Neural progenitor cell (in vitro differentiated cells): ENCODE results near the gene DOCK9. TPM values are rescaled to one million over a fixed set of nuclear protein-coding genes. Genes with fewer than 3 reads are reported as not detected.
A peak's percentile ranks its signal among the peaks of the same experiment; 100 is the strongest.

ENCODE experiments used
- DNase-seq: peaks from one replicate; pipeline ENCODE4 v3.0.0-alpha.2; 2016; ENCODE audit warnings: low spot score
- H2AFZ ChIP-seq: fragments of 200-600 bp; sonication (generic); replicated peaks from 2 replicates; pipeline ENCODE4 v1.6.1; 2016; ENCODE audit warnings: antibody characterized with exemption
- H3F3A ChIP-seq: fragments of 200-600 bp; sonication (generic); 2 replicates; pipeline ENCODE4 v1.6.1; 2016; ENCODE audit warnings: antibody characterized with exemption, low read depth
- H3K27ac ChIP-seq: fragments of 200-600 bp; sonication (generic); 2 replicates; pipeline ENCODE4 v1.5.1; 2016; ENCODE audit warnings: mild to moderate bottlenecking
- H3K27me3 ChIP-seq: fragments of 200-600 bp; sonication (generic); 2 replicates; pipeline ENCODE4 v1.6.1; 2016; ENCODE audit warnings: mild to moderate bottlenecking, moderate library complexity
- H3K36me3 ChIP-seq: fragments of 200-600 bp; sonication (generic); 2 replicates; pipeline ENCODE4 v1.5.1; 2016
- H3K4me1 ChIP-seq: fragments of 200-600 bp; sonication (generic); 2 replicates; pipeline ENCODE4 v1.6.1; 2016; ENCODE audit warnings: mixed run types
- H3K4me2 ChIP-seq: fragments of 200-600 bp; sonication (generic); 2 replicates; pipeline ENCODE4 v1.6.1; 2016
- H3K4me3 ChIP-seq: fragments of 200-600 bp; sonication (generic); 2 replicates; pipeline ENCODE4 v1.5.1; 2016
- H3K79me2 ChIP-seq: fragments of 200-600 bp; sonication (generic); 2 replicates; pipeline ENCODE4 v1.6.1; 2016; ENCODE audit warnings: low read depth
- H3K9ac ChIP-seq: fragments of 200-600 bp; sonication (generic); 2 replicates; pipeline ENCODE4 v1.6.1; 2016
- H3K9me3 ChIP-seq: fragments of 200-600 bp; sonication (generic); 2 replicates; pipeline ENCODE4 v1.5.1; 2016; ENCODE audit warnings: low read depth
- H4K20me1 ChIP-seq: fragments of 200-600 bp; sonication (generic); 2 replicates; pipeline ENCODE4 v1.6.1; 2016; ENCODE audit warnings: low read depth
- H3K27ac Mint-ChIP-seq: 3 replicates; pipeline ENCODE4 v1.8.0; 2021; ENCODE audit warnings: mixed read lengths
- H3K27me3 Mint-ChIP-seq: 2 replicates; pipeline ENCODE4 v1.8.0; 2022; ENCODE audit warnings: low read depth, mild to moderate bottlenecking, inconsistent platforms, moderate library complexity, mixed read lengths; ENCODE audit not compliant: insufficient read depth
- H3K36me3 Mint-ChIP-seq: 3 replicates; pipeline ENCODE4 v1.8.0; 2021; ENCODE audit warnings: mixed read lengths
- H3K4me1 Mint-ChIP-seq: 3 replicates; pipeline ENCODE4 v1.8.0; 2021; ENCODE audit warnings: mixed read lengths
- H3K4me3 Mint-ChIP-seq: 3 replicates; pipeline ENCODE4 v1.8.0; 2021; ENCODE audit warnings: mild to moderate bottlenecking, moderate library complexity, mixed read lengths
- H3K9me3 Mint-ChIP-seq: 3 replicates; pipeline ENCODE4 v1.8.0; 2020; ENCODE audit warnings: mixed read lengths
- EZH2 ChIP-seq: fragments of 200-600 bp; sonication (generic); IDR thresholded peaks from 2 replicates; pipeline ENCODE4 v1.6.1; 2017; ENCODE audit warnings: antibody characterized with exemption, mild to moderate bottlenecking, moderate library complexity
- EZH2phosphoT487 ChIP-seq: fragments of 200-600 bp; sonication (generic); IDR thresholded peaks from 2 replicates; pipeline ENCODE4 v1.6.1; 2017; ENCODE audit warnings: antibody characterized with exemption
- total RNA-seq: library from RNA; depleted of rRNA; stranded (reverse); fragments of >200 nt; gene quantifications from 2 replicates; pipeline ENCODE4 v1.2.3, GENCODE V29; 2015; ENCODE audit warnings: low replicate concordance
- TF ChIP-seq, protein P1 (sequence below): fragments of 200-600 bp; sonication (generic); IDR thresholded peaks from 2 replicates; pipeline ENCODE4 v1.5.1; 2017; ENCODE audit warnings: antibody characterized with exemption, mild to moderate bottlenecking

Gene DOCK9
- total RNA-seq, 1 donor from 2014 or later: 16.6 TPM

DNA sequence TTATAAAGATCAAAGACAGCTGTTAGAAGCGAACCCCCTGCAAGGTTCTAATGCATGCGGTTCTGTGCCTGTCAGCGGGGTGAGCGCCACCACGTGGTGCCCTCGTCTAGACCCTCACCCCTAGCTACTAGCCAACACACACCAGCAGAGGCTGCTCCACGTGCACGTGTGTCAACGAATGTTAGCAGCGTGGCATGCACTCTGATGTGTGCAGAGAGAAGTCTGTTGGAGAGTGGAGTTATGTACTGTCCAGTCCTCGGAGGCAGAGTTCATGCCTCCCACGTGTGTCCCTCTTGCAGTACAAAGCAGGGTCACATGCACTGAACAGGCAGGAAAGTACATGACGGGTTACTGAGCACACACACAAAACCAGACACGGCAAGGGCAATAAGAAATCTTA is 150.4 kb downstream of the DOCK9 start:
- Mint-ChIP-seq H3K27me3 (no peaks in the 10 kb centered on the region), H3K4me1 (peaks cover 22% of the 10 kb centered on the region), H3K9me3 (no peaks in the 10 kb centered on the region), H3K27ac (no peak overlapping the region), H3K4me3 (no peak overlapping the region), H3K36me3 (no peaks in the 10 kb centered on the region)
- Histone ChIP-seq H3K27ac (no peak overlapping the region), H4K20me1 (no peaks in the 10 kb centered on the region), H3K9ac (no peak overlapping the region), H3K4me3 (no peak overlapping the region), H2AFZ (no peak overlapping the region), H3K4me2 (no peak overlapping the region), H3K27me3 (no peaks in the 10 kb centered on the region), H3F3A (peaks cover 9% of the 10 kb centered on the region), H3K9me3 (no peaks in the 10 kb centered on the region), H3K79me2 (no peaks in the 10 kb centered on the region), H3K4me1 (peaks cover 17% of the 10 kb centered on the region), H3K36me3 (no peaks in the 10 kb centered on the region)
- TF ChIP-seq, protein P1, sequence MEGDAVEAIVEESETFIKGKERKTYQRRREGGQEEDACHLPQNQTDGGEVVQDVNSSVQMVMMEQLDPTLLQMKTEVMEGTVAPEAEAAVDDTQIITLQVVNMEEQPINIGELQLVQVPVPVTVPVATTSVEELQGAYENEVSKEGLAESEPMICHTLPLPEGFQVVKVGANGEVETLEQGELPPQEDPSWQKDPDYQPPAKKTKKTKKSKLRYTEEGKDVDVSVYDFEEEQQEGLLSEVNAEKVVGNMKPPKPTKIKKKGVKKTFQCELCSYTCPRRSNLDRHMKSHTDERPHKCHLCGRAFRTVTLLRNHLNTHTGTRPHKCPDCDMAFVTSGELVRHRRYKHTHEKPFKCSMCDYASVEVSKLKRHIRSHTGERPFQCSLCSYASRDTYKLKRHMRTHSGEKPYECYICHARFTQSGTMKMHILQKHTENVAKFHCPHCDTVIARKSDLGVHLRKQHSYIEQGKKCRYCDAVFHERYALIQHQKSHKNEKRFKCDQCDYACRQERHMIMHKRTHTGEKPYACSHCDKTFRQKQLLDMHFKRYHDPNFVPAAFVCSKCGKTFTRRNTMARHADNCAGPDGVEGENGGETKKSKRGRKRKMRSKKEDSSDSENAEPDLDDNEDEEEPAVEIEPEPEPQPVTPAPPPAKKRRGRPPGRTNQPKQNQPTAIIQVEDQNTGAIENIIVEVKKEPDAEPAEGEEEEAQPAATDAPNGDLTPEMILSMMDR: peak; percentile 55
- TF ChIP-seq EZH2phosphoT487: no peak
- TF ChIP-seq EZH2: no peak
- peak; percentile 67 for DNase-seq

- H3K9me3 ChIP-seq: no peaks in the 10 kb centered on the region
- no peaks in the 10 kb centered on the region for H3K36me3 ChIP-seq
- H3K4me1 ChIP-seq: peaks cover 22% of the 10 kb centered on the region
- no peaks in the 10 kb centered on the region for H4K20me1 ChIP-seq
- H3K4me2 ChIP-seq: peak overlapping the region; percentile 67
- H3K27ac ChIP-seq: peak overlapping the region; percentile 27
- Mint-ChIP-seq H3K4me1 (peaks cover 35% of the 10 kb centered on the region), H3K36me3 (no peaks in the 10 kb centered on the region), H3K27me3 (no peaks in the 10 kb centered on the region), H3K4me3 (no peak overlapping the region), H3K9me3 (no peaks in the 10 kb centered on the region), H3K27ac (no peak overlapping the region)
- no peaks in the 10 kb centered on the region for H3K79me2 ChIP-seq
- peak; percentile 45 for DNase-seq
- H3K27me3 ChIP-seq: no peaks in the 10 kb centered on the region
- H3K4me3 ChIP-seq: no peak overlapping the region
- peaks cover 9% of the 10 kb centered on the region for H3F3A ChIP-seq
- H2AFZ ChIP-seq: peak overlapping the region; percentile 64
- H3K9ac ChIP-seq: no peak overlapping the region
- TF ChIP-seq EZH2 (no peak), EZH2phosphoT487 (no peak)
- TF ChIP-seq, protein P1: no peak
These were observed 151.7 kb downstream of the DOCK9 start for GRCh38 chr13:98826146-98826545.

DNA sequence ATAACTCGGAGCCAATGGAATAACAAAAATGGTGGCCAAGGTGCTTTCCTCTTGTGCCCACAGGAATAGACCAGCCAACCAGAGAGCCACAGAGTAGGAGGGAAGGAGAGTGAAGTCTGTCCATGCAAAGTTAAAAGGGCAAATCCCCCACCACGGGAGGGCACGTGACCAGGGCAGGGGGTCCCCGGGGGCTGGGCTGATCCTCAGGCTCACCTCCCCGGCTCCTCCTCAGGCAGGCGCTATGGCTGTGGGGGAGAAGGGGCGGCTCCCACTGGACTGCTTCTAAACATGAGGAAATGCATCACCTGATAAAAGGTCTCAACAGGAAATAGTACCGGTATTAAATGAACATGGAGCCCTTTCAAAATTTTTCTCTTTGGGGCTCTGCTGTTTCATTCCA is 152.2 kb downstream of the DOCK9 start:
- TF ChIP-seq EZH2phosphoT487 (no peak), EZH2 (no peak)
- TF ChIP-seq, protein P1: no peak
- peak overlapping the region; percentile 67 for H3K4me2 ChIP-seq

More for the DNA sequence above, 152.2 kb downstream of the DOCK9 start:
- no peak overlapping the region for H3K9ac ChIP-seq
- H2AFZ ChIP-seq: peak overlapping the region; percentile 64
- no peaks in the 10 kb centered on the region for H3K9me3 ChIP-seq
- peak; percentile 16 for DNase-seq
- Mint-ChIP-seq H3K27me3 (no peaks in the 10 kb centered on the region), H3K36me3 (no peaks in the 10 kb centered on the region), H3K27ac (peak overlapping the region; percentile 33), H3K4me3 (no peak overlapping the region), H3K4me1 (peaks cover 35% of the 10 kb centered on the region), H3K9me3 (no peaks in the 10 kb centered on the region)
- H3K79me2 ChIP-seq: no peaks in the 10 kb centered on the region
- no peaks in the 10 kb centered on the region for H3K36me3 ChIP-seq
- H3F3A ChIP-seq: peaks cover 9% of the 10 kb centered on the region
- H3K4me1 ChIP-seq: peaks cover 25% of the 10 kb centered on the region
- H3K4me3 ChIP-seq: no peak overlapping the region
- H4K20me1 ChIP-seq: no peaks in the 10 kb centered on the region
- H3K27ac ChIP-seq: peak overlapping the region; percentile 27
- no peaks in the 10 kb centered on the region for H3K27me3 ChIP-seq
